Activated T-cell treated with anti-CD3 and anti-CD28 coated beads for 4 hours (primary cell): ENCODE data around the gene NECTIN1.
A peak's percentile ranks its signal among the peaks of the same experiment; 100 is the strongest.

Source experiments
- DNase-seq: peaks from one replicate; pipeline ENCODE4 v3.0.0-alpha.2; 2020

NECTIN1 gene, protein sequence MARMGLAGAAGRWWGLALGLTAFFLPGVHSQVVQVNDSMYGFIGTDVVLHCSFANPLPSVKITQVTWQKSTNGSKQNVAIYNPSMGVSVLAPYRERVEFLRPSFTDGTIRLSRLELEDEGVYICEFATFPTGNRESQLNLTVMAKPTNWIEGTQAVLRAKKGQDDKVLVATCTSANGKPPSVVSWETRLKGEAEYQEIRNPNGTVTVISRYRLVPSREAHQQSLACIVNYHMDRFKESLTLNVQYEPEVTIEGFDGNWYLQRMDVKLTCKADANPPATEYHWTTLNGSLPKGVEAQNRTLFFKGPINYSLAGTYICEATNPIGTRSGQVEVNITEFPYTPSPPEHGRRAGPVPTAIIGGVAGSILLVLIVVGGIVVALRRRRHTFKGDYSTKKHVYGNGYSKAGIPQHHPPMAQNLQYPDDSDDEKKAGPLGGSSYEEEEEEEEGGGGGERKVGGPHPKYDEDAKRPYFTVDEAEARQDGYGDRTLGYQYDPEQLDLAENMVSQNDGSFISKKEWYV

DNA sequence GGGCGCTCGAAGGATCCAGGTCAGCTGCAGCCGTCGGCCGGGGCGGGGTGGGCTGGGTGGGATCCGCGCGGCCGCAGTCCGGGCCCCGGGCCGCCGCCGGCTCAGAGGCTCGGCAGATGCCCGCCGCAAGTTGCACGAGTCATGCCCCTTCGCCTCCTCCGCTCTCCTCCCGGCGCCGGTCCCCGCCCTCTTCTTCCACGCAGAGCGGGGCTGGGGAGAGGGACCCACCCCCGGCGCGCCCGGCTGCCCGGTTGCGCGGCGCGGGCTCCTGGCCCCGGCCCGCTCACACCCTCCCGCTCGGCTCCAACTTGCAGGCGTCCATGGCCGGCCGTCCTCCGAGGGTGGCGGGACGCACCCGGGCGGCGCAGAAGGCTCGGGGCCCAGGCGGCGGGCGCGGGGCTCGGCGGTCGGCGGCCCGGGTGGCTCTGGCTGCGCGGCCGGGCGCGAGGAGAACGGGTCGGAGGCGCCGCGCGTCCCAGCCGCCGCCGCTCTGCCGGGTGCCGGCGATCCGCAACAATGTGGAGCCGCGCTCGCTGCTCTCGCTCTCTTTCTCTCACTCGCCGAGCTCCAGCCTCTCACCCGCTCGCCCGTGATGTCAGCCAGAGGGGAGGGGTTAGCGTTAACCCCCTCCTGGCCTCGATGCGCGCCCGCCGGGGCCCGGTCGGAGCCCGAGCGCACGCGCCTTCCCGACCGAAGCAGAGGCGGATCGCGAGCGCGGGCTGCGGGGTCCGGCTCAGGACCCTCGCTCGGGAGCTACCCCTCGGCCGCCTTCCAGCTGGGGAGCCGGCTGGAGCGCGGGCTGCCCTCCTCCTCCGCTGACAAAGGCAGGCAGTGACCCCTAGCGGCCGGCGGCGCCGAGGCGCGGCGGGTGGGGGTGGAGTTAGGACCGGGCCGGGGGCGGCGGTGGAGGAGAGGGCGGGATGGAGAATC lies at the start of gene NECTIN1:
Gene NECTIN1 (minus strand): TSS at position 550 of the 930 bp plus-strand sequence. CDS start 647 bp downstream, outside the sequence.
- peak; percentile 81 for DNase-seq

DNA sequence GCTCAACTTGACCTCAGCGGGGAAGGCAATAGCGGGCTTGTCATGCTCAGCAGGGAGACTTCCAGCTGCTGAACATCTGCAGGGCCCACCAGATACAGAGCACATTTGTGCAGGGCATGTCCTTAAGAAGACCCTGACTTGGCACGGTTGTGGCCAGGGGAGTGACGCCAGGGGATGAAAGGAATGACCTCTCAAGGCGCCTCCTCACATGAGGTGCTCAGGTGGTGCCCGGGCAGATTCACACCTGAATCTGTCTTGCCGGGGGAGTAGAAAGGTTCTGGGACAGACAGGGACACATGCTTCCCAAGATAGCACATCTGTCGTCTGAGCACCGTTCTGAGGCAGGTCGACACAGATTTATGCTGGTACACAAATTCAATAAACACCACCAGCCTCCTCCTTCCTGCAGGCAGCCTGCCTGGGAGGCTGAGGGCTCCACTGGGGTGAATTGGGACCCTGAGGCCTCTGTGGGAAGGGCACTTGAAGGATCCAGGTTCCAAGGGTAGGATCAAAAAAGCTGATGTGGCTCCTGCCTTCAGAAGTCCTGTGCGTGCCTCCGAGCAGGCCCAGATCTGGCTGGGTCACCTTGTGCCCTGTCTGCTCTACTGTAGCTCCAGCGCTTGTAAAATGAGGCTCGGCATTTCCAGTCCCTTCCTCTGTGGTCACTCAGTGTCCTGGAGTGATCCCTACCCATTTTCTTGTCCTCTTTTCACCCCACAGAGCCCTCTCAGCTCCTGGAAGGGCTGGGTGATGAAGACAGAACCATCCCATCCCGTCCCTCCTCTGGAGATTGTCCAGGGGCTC lies 49.6 kb upstream of the NECTIN1 start:
- DNase-seq, result no peak

DNA sequence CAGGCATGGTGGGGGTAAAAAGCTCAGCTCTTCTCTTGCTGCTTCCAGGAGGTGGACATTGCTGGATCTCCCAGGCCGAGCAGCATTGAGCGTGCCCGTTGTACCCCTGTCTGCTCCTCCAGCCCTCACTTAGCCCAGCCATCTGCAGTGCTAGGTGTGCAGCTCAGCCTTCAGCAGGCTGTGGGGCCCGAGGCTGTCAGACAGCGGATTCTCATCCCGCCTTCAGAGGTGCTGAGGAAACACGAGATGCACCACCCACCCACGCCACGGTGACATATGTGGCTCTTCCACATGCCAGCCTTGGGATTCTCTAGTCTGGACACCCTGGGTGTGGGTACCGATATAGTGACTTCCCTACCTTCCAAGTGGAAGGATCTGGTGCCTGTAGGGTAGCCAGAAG lies 48.9 kb upstream of the NECTIN1 start:
- DNase-seq, result no peak

DNA sequence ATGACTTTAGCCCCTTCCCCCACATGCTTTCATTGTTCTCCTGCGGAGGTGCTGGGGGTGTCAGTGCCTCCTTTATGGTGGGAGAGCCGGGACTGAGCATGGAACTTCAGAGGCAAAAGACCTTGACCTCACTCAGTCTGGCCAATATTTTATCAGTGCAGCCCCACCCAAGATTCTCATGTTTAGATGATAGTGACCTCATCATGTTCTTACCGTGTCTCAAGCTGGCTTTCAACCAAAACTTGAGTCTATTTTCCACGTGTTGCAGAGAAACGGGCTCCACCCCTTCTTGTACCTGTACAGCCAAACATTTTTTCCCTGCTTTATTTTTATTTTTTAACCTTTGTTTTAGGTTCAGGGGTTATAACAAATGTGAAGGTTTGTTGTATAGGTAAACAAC lies 47.7 kb upstream of the NECTIN1 start:
- DNase-seq, result no peak

DNA sequence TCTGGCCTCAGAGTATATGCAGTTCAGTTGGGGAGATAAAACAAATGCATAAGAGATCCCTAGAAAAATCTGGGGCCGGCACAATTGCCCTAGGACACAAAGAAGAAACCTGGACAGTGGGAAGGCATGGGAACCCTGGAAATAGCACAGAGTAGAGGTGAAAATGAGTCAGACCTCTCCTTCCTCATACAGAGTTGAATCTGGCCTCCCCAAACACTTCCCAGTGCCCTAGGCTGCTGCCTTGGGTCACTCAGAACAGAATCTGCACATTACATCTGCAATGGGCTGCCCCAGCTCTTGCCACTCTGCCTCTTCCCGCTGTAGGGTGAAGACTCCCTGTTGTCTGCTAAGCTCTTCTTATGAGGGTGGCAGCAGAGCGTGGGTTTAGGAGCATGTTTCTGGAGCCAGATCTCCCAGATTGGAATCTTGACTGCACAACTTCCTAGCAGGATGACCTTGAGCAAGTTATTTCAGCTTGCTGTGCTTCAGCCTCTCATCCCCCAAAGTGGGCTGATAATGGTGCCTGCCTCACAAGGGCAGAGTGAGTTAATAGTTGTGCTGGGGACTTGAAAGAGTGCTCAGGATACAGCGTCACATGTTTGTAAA lies 47.1 kb upstream of the NECTIN1 start:
- DNase-seq, result no peak

DNA sequence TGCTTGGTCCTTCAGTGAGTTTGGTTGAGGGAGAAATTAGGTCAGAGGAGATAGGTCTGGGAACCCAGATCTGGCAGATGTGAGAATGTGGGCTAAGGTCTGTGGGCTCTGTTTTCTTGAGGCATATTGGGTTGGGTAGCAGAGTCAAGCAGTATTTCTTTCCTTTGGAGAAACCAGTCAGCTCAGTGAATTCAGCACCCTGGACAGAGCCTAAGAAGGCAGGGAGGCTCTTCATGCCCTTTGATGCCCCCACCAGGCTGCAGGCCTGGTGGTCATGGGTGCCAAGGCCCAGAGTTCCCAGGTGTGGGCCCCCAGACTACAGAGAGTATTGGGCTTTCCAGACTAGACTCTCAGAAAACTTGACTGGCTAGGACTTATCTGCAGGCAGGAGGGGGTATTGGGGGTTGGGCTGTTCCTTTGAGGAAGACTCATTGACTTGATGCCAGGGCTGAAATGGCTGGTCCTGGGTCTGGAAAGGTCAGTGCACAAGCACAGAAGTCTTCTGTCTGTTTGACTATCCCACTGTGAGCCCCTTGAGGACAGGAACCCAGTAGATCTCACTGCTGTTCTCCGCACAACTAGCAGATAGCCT lies 45.3 kb upstream of the NECTIN1 start:
- no peak for DNase-seq

DNA sequence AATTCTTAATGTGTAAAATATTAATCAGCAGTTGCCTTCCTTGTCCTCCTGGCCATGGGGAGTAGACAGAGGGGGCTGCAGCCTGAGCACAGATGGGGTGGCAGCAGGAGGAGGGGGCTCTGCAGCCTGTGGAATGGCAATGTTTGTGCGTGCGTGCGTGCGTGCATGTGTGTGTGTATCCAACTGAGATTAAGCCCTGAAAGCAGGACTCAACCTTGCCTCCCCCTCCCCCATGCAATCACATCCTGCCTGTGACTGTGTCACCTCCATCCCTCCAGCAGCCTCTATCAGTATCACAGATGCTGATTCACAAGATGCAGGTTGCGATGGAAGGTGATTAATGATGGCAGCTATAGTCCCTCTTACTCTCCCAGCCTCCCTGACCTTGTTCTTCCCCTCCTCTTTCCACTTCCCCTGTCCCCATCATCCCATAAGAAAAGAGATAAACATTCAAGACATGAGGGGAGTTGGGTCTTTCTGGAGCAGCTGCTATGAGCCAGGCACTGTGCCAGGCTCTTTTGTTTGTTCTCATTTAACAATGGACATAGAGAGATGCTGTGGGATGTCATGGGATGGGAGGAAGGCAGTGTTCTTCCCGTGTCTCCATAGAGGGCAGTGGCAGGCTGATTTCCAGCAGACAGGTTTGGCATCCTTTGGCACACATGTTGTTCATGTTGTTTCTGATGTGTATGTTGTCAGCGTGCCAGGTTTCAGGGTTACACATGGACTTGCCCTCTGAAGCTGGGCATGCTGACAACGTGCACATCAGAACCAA lies 43.8 kb upstream of the NECTIN1 start:
- no peak for DNase-seq

DNA sequence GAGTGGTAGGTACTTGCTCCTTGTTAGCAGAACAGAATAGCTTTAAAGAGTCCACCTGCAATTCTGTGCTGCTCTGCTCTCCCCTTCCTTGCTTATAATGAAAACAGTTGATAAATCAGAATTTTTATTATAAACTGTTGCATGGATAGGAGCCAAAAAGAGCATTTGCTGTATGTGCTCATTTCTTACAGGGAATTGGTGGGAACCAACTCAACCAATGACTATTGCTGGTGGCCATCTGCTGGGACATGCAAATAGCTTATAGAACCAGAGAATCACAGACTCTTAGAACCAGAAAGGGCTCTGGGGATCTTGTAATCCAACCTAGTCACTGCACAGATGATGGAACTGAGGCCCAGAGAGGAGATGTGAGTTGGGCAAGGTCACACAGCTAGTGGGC lies 43.1 kb upstream of the NECTIN1 start:
- DNase-seq, result no peak

DNA sequence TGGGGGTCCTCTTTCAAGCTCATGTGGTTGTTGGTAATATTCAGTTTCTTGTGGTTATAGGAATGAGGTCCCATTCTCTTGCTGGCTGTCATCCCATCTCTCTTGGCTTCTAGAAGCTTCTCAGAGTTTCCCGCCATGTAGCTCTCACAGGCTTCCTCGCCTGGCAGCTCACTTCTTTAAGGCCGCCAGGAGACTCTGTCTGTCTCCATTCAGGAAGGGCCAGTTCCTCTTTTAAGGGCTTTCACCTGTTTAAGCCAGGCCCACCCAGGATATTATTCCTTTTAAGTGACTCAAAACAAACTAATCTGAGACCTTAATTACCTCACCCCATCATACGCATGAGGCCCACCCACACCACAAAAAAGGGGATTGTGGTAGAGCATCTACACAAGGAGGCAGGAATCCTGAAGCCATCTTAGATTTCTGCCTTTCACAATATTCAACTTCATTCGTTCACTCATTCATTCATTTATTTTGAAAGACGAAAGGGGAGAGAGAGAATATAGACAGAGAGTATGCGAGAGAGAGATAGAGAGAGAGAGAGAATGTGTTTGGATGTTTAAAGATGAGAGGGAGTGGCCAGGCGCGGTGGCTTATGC lies 42.3 kb upstream of the NECTIN1 start:
- no peak for DNase-seq

DNA sequence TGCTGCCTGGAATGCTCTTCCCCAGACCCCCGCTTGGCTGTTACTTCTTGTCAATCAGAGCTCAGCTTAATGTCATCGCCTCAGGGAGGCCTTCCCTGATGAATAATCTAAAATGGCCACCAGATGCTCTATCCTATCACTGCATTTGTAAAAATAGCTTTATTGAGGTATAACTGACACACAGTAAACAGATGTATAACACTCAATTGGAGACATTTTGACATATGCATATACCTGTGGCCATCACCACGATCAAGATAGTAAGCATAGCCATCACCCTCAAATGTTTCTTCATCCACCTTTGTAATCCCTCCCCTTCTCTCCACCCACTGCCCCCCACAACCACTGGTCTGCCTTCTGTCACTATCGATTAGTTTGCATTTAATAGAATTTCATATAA lies 36.6 kb upstream of the NECTIN1 start:
- DNase-seq, result no peak

DNA sequence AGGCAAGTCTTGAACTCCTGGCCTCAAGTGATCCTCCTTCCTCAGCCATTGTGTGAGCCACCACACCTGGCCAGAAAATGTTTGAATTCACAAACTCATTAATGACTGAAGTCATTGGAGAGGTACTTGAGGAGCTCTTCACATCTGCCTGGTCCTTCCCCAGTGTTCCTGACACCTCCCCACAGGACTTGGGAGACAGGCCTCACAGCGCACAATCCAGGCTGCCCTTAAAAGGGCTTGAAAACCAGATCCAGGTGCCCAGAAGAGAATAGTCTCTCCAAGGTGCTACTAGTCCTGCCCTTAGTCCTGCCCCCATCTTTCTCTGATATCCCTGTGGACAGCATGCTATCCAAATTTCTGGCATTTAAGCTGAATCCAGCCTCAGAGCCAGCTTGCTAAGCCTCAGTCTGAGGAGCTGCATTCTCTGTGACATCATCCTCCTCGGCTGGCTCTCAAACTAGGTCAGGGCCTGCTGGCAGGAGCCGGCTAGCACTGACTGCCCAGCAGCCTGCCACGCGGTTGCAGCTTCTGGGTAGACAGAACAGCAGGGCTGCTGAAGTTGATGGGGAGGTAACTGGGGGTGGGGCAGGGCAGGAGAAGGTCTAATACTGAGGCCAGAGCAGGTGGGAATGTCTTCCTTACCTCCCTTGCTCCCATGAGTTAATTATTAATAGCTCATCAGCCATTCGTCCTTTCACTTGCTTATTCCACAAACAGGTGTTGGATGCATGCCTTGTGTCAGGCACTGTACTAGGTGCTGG lies 35.3 kb upstream of the NECTIN1 start:
- DNase-seq, result no peak

DNA sequence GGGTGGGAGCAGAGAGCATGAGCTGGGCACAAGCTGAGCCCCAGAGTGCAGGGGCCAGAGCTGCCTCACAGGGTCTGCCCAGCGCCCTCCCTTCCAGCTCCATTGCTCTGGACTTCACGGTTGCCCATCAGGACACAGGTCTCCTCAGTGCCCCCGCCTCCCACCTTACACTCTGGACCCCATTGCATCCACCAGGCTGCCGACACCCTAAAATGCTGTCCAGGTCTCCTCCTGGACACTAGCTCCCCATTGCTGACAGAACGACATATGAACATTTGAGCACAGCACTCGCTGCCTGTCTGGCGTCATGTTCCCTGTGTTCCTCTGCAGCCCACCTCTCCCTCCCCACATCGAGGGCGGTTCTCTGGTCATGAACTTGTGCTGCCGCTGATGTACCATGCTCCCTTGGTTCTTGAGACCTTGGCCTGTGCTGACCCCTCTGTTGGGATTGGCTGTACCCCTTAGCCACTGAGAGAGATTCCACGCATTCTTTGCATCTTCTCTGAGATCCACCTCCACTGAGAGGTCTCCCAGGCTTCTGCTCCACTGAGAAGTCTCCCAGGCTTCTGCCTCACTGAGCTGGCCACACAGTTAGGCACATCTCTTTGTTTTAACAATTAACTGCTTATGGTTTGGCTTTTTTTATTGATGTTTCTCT lies 34.2 kb upstream of the NECTIN1 start:
- DNase-seq, result no peak

DNA sequence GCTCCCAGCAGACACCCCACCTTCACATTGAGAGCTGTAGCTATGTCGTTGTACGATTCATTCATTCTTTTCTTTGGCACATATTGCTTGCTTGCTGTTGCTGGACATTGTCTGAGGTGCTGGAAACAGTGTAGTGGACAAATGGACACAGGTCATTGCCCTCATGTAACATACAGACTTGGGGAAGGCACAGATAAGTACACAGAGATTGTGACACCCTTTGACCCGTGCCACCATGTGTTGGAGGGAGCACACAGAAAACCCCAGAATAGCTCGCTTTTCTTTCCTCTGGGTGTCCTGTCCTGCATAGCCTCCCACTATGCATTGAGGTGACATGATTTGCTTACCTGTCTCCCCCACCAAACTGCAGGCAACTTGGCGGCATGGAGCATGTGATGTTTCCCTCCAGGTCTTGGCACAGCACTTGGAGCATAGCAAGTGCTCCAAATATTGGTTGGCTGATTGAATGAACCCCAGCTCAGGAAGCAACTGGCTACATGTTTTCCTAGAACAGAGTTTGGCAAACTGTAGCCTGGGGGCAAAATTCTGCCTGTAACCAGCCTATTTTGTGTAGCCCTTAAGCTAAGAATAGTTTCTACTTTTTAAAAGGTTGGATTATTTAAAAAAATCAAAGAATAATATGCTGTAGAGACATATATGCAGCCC lies 30.9 kb upstream of the NECTIN1 start:
- DNase-seq, result no peak

DNA sequence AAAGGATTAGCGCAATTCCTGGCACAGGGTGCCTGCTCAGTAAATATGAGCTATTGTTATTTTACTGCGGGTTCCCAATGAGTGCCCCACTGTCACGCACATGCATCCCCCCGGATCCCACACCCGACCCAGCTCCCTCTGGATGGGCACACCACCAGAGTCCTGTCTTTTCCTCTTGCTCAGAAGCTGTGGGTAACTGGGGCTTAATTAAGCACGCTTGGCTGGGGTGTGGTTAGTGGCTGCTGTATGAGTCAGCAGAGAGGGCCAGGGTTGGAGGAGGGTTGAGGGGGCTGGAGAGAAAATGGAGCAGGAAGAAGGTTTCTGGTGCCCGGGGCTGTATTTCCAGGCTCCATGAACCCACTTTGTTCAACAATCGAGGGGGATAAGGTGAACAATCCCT lies 30.3 kb upstream of the NECTIN1 start:
- no peak for DNase-seq

DNA sequence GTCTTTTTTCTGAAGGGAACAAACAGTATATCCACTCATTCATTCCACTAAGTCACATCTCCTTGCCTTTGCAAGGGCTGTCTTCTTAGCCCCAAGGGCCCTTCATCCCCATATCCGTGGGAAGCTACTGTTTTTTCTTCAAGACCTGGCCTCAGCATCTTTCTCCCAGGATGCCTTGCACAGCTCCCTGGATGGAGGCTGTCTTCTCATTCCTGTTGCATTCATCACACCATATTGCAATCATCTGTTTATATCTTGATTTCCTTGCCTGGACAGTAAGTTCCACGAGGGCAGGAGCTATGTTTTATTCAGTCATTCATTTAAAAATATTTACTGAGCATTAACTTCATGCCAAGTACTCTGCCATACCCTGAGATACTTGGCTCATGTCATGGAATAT lies 29.3 kb upstream of the NECTIN1 start:
- no peak for DNase-seq

DNA sequence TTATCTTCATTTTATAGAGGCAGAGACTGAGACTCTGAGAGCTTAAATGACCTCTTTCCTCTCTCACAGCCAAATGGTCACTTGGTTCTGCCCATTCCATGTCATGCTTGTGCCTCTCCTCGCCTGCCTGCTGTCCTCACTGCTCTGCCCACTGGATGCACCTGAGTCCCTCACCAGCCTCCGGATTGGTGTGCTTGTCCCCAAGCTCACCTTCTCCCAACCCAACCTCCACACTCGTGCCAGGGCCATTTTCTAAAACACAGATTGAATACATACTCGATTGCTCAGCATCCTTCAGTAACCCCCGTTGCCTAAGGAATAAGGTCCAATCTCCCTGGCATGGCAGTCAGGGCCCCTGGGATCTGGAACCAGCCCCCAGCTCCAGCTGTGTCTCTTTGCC lies 28.4 kb upstream of the NECTIN1 start:
- DNase-seq, result no peak

DNA sequence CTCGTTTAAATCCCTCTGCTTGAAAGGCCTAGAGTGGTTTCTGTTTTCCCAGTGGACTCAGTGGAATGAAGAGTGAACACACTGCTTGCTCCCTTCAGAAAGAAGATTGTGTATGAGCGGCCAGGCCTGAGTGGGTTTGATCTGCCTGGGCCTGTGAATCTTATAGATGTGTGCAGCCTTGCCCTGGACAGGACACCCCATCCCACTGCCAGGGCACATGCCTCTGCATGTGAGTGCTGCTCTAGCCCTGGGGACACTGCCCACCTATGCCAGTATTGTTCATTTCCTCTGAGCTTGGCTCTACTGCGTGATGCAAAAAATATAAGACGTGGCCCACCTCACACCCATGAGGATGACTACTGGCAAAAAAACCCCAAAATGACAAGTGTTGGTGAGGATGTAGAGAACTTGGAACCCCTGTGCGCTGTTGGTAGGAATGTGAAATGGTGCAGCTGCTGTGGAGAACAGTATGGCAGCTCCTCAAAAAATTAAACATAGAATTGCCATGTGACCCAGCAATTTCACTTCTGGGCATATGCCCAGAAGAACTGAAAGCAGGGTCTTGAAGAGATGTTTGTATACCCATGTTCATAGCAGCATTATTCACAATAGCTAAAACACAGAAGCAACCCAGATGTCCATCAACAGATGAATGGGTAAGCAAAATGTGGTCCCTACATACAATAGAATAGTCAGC lies 27.3 kb upstream of the NECTIN1 start:
- no peak for DNase-seq
